Calu3 (cell line): ENCODE results near the gene HYAL4. TPM values are rescaled to one million over a fixed set of nuclear protein-coding genes. Genes with fewer than 3 reads are reported as not detected.
"Not testable (repeated sequence)": the region's sequence is repeated elsewhere in the genome, so short reads cannot be mapped to it uniquely, and the experiment has no call there.

Experiments
- BruUV-seq: library from RNA; stranded (reverse); fragments of 400-500 nt; replicated peaks from 2 replicates; lab custom pipeline; 2021; lab: Mats Ljungman, UMichigan
- CTCF ChIA-PET: fragments of 300-600 bp; sonication (Branson Sonifier 250); formaldehyde crosslinking; loops from one replicate; lab custom pipeline; 2022; ENCODE audit warnings: antibody characterized with exemption; lab: Charles Lee
- DNase-seq: peaks from one replicate; pipeline ENCODE4 v3.0.0; 2022
- H3K27ac Mint-ChIP-seq: one replicate; pipeline ENCODE4 v1.8.0; 2022; ENCODE audit warnings: mixed read lengths; ENCODE audit not compliant: unreplicated experiment
- H3K27me3 Mint-ChIP-seq: one replicate; pipeline ENCODE4 v1.8.0; 2022; ENCODE audit warnings: mixed read lengths; ENCODE audit not compliant: unreplicated experiment
- H3K36me3 Mint-ChIP-seq: one replicate; pipeline ENCODE4 v1.8.0; 2022; ENCODE audit warnings: mild to moderate bottlenecking, moderate library complexity, mixed read lengths; ENCODE audit not compliant: insufficient read depth, unreplicated experiment
- H3K4me1 Mint-ChIP-seq: one replicate; pipeline ENCODE4 v1.8.0; 2022; ENCODE audit warnings: mild to moderate bottlenecking, low read depth, mixed read lengths; ENCODE audit not compliant: unreplicated experiment
- H3K4me3 Mint-ChIP-seq: one replicate; pipeline ENCODE4 v1.8.0; 2022; ENCODE audit warnings: mild to moderate bottlenecking, low read depth, moderate library complexity, mixed read lengths; ENCODE audit not compliant: unreplicated experiment
- H3K9me3 Mint-ChIP-seq: one replicate; pipeline ENCODE4 v1.8.0; 2022; ENCODE audit warnings: low read depth, mixed read lengths; ENCODE audit not compliant: unreplicated experiment
- intact Hi-C: fragments of 100-400 bp; cut with micrococcal nuclease; formaldehyde crosslinking; loops from one replicate; pipeline ENCODE4 v1.10.0; 2022; ENCODE audit not compliant: unreplicated experiment
- total RNA-seq: library from RNA; stranded (reverse); gene quantifications from 2 replicates; pipeline ENCODE4 v1.2.3, GENCODE V29; 2022
- TF ChIP-seq, protein P1 (sequence below): fragments of 200-600 bp; IDR thresholded peaks from one replicate; pipeline ENCODE4 v1.8.0; 2022; ENCODE audit warnings: antibody characterized with exemption; ENCODE audit not compliant: unreplicated experiment

HYAL4 gene
- total RNA-seq, 1 experiment from 2014 or later: not detected

DNA sequence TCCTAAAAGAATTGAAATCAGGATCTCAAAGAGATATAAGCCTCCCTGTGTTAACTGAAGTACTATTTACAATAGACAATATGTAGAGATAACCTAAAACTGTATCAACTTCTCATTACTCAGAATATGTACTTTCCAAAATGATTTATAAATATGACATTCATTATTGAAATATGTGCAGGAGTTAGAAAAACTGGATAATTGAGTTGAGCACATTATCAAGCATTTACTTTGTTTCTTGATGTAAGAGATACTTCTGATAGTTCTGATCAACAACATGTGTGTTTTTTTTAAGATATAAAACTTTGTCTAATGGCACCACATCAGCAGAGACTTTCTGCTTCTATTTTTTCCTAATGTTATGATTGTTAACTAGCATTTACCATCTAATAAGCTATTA is 38.2 kb downstream of the HYAL4 start:
- BruUV-seq: no TSS peak
- no peaks in the 10 kb centered on the region for H3K4me1 Mint-ChIP-seq
- no peak overlapping the region for H3K27ac Mint-ChIP-seq
- DNase-seq: no peak
- H3K27me3 Mint-ChIP-seq: no peaks in the 10 kb centered on the region
- H3K36me3 Mint-ChIP-seq: no peaks in the 10 kb centered on the region
- CTCF ChIA-PET: no interaction called here
- intact Hi-C loops: no loop called here
- TF ChIP-seq, protein P1, sequence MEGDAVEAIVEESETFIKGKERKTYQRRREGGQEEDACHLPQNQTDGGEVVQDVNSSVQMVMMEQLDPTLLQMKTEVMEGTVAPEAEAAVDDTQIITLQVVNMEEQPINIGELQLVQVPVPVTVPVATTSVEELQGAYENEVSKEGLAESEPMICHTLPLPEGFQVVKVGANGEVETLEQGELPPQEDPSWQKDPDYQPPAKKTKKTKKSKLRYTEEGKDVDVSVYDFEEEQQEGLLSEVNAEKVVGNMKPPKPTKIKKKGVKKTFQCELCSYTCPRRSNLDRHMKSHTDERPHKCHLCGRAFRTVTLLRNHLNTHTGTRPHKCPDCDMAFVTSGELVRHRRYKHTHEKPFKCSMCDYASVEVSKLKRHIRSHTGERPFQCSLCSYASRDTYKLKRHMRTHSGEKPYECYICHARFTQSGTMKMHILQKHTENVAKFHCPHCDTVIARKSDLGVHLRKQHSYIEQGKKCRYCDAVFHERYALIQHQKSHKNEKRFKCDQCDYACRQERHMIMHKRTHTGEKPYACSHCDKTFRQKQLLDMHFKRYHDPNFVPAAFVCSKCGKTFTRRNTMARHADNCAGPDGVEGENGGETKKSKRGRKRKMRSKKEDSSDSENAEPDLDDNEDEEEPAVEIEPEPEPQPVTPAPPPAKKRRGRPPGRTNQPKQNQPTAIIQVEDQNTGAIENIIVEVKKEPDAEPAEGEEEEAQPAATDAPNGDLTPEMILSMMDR: no peak
- no peak overlapping the region for H3K4me3 Mint-ChIP-seq
- H3K9me3 Mint-ChIP-seq: no peaks in the 10 kb centered on the region

DNA sequence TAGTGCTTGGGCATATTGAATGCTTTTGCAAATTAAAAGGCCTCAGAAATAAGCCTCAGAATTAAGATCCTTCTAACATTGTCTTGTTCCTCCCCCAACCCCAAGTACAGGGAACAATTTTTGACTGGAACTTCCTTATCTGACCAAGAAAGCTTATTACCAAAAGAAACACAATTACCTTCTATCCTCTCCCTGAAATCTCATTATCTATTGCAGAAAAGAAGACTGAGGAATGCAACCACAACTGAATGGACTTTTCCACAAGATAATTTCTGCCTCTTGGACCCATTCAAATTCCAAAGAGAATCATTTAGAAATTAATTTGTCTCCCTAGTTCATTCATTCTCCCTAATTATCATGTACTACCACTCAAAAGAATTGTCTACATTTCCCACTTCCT is 43.2 kb downstream of the HYAL4 start:
- H3K4me3 Mint-ChIP-seq: no peak overlapping the region
- no peaks in the 10 kb centered on the region for H3K36me3 Mint-ChIP-seq
- TF ChIP-seq, protein P1: no peak
- DNase-seq: no peak
- intact Hi-C loops: no loop called here
- BruUV-seq: no TSS peak
- CTCF ChIA-PET: no interaction called here
- H3K9me3 Mint-ChIP-seq: no peaks in the 10 kb centered on the region
- H3K4me1 Mint-ChIP-seq: no peaks in the 10 kb centered on the region
- no peak overlapping the region for H3K27ac Mint-ChIP-seq
- no peaks in the 10 kb centered on the region for H3K27me3 Mint-ChIP-seq

DNA sequence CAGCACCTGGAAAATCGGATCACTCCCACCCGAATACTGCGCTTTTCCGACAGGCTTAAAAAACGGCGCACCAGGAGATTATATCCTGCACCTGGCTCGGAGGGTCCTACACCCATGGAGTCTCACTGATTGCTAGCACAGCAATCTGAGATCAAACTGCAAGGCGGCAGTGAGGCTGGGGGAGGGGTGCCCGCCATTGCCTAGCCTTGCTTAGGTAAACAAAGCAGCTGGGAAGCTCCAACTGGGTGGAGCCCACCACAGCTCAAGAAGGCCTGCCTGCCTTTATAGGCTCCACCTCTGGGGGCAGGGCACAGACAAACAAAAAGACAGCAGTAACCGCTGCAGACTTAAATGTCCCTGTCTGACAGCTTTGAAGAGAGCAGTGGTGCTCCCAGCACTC is 49.8 kb downstream of the HYAL4 start:
- H3K36me3 Mint-ChIP-seq: not testable (repeated sequence)

DNA sequence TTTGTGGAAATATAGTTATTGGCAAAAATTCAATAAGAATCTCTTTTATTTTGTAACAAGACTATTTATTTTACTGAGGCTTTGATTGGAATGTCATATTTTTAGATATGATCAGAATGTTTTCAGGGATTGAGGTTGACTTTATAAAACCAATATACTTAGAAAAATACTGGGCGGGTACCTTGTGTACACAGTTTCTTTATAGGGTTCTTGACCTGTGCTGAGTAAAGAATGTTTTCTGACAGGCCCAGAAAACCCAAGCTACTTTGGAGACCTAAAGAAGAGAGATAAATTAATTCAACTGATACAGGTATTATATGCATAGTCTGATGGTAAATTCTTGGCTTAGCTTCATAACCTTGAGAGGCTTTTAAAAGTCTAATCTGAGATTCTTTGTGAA is 56.1 kb downstream of the HYAL4 start:
- Mint-ChIP-seq H3K4me3 (no peak overlapping the region), H3K9me3 (peaks cover 9% of the 10 kb centered on the region), H3K27ac (no peak overlapping the region), H3K4me1 (no peaks in the 10 kb centered on the region), H3K36me3 (no peaks in the 10 kb centered on the region), H3K27me3 (peaks cover 4% of the 10 kb centered on the region)
- DNase-seq: no peak
- no TSS peak for BruUV-seq
- intact Hi-C loops: no loop called here
- TF ChIP-seq, protein P1: no peak
- CTCF ChIA-PET: no interaction called here

More for the DNA sequence above, 49.8 kb downstream of the HYAL4 start:
- H3K4me1 Mint-ChIP-seq, H3K4me3 Mint-ChIP-seq, intact Hi-C loops, BruUV-seq, H3K27ac Mint-ChIP-seq, DNase-seq, H3K27me3 Mint-ChIP-seq, H3K9me3 Mint-ChIP-seq, CTCF ChIA-PET: not testable (repeated sequence)

DNA sequence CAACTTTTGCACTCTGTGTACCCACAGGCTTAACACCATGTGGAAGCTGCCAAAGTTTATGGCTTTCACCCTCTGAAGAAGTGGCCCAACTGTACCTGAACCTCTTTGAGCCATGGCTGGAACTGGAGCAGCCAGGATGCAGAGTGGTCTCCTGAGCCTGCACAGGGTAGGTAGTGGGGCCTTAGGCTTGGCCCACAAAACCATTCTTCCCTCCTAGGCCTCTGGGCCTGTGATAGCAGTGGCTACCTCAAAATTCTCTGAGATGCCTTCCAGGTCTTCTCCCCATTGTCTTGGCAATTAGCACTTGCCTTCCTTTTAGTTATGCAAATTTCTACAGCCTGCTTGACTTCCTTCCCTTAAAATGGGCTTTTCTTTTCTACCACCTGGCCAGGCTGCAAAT is 60.7 kb downstream of the HYAL4 start:
- Mint-ChIP-seq H3K9me3 (peaks cover 10% of the 10 kb centered on the region), H3K4me1 (no peaks in the 10 kb centered on the region), H3K27ac (no peak overlapping the region), H3K36me3 (no peaks in the 10 kb centered on the region), H3K27me3 (peaks cover 14% of the 10 kb centered on the region), H3K4me3 (no peak overlapping the region)
- no TSS peak for BruUV-seq
- intact Hi-C loops: no loop called here
- TF ChIP-seq, protein P1: no peak
- DNase-seq: no peak
- CTCF ChIA-PET: no interaction called here
